Stimulated activated naive B cell treated with anti-CD40 and anti-IgM and Interleukin-4, amounts not matched to agents 10 μg/mL and 1 μg/mL and 100 μg/mL, for 72 hours (primary cell): Measurements from ENCODE around the gene CAAP1.
"Not testable (repeated sequence)": the region's sequence is repeated elsewhere in the genome, so short reads cannot be mapped to it uniquely, and the experiment has no call there.

Experiments used
- ATAC-seq, 2 donors: fragments of 150-1000 bp; cut with Tn5 transposase; replicated peaks; 2 replicates each; pipeline ENCODE4 v1.10.0; 2021; ENCODE audit warnings: moderate library complexity in 1 of 2
- DNase-seq: peaks from one replicate; pipeline ENCODE4 v3.0.0; 2021
- H3K27ac Mint-ChIP-seq: one replicate; pipeline ENCODE4 v1.8.0; 2022; ENCODE audit warnings: mild to moderate bottlenecking, mixed read lengths
- H3K27me3 Mint-ChIP-seq, 2 donors: one replicate each; pipeline ENCODE4 v1.8.0; 2022; ENCODE audit warnings: mixed read lengths in 2 of 2
- H3K36me3 Mint-ChIP-seq, 2 donors: one replicate each; pipeline ENCODE4 v1.8.0; 2022; ENCODE audit warnings: mixed read lengths in 2 of 2, mild to moderate bottlenecking in 1 of 2
- H3K4me1 Mint-ChIP-seq, 2 donors: one replicate each; pipeline ENCODE4 v1.8.0; 2022; ENCODE audit warnings: mixed read lengths in 2 of 2, mild to moderate bottlenecking in 1 of 2
- H3K4me3 Mint-ChIP-seq, 2 donors: one replicate each; pipeline ENCODE4 v1.8.0; 2022; ENCODE audit warnings: mild to moderate bottlenecking in 2 of 2, mixed read lengths in 2 of 2, moderate library complexity in 1 of 2
- H3K9me3 Mint-ChIP-seq, 2 donors: one replicate each; pipeline ENCODE4 v1.8.0; 2022; ENCODE audit warnings: mixed read lengths in 2 of 2, mild to moderate bottlenecking in 1 of 2

Gene CAAP1

DNA sequence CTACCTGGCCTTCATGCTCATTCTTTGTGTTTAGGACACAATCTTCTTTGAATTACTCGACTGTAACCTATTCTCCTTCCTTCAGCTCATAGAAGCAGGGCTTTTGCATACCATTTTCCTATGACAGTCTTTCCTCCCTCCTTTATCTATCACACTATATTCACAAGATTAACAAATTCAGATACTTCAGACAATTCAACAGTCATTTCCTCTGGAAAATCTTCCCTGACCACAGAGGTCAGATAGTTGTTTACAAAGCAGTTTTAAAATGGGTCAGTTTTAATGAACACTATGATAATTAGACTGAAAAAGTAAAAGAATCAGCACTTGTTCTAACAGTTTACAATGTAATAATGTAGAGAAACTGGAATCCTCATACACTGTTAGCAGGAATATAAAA, 4.3 kb downstream of the CAAP1 start:
- DNase-seq, result no peak
- peaks cover 6 to 14% of the 10 kb centered on the region in 2 donors for H3K36me3 Mint-ChIP-seq
- no peaks in the 10 kb centered on the region for H3K9me3 Mint-ChIP-seq
- H3K4me1 Mint-ChIP-seq, result peaks cover 19 to 44% of the 10 kb centered on the region in 2 donors
- ATAC-seq, result no peak
- H3K4me3 Mint-ChIP-seq, result no peak overlapping the region
- H3K27ac Mint-ChIP-seq, result no peak overlapping the region
- no peaks in the 10 kb centered on the region for H3K27me3 Mint-ChIP-seq

DNA sequence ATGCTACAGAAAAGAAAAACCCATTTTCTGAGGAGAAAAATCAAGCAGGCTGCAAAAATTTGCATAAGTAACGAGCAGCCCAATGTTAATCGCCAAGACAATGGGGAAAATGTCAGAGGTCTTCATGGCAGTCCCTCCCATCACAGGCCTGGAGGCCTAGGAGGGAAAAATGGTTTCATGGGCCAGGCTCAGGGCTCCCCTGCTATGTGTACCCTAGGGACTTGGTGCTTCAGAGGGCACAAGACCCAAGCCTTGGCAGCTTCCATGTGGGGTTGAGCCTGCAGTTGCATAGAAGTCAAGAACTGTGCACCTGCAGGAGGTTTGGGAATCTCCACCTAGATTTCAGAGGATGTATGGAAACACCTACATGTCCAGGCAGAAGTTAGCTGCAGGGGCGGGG, 10.4 kb downstream of the CAAP1 start:
- no peak overlapping the region for H3K27ac Mint-ChIP-seq
- H3K36me3 Mint-ChIP-seq, result peaks cover 51 to 66% of the 10 kb centered on the region in 2 donors
- H3K27me3 Mint-ChIP-seq, result no peaks in the 10 kb centered on the region
- no peak for DNase-seq
- no peak overlapping the region for H3K4me3 Mint-ChIP-seq
- ATAC-seq, result no peak
- H3K9me3 Mint-ChIP-seq, result peaks cover 12 to 15% of the 10 kb centered on the region in 2 donors
- H3K4me1 Mint-ChIP-seq, result no peaks in the 10 kb centered on the region

DNA sequence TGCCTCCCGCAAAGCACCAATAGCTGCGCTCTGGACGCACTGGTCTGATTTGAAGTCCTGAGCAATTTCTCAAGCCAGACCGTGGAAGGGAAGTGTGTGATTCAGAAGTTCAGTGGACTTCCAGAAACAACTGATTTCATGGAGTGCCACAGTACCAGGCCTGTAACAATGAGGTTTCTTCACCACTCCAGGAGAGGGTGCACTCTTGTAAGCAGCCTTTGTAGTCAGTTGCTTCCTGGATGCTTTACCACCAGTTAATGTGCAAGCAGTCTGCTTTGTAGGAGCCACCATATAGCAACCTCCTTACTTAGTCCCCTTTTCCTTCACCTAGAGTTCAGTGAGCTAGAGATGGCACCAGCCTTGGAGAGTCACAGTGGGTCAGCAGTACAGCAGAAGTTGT, 12.3 kb downstream of the CAAP1 start:
- Mint-ChIP-seq H3K27ac (no peak overlapping the region), H3K4me3 (no peak overlapping the region), H3K27me3 (no peaks in the 10 kb centered on the region), H3K4me1 (no peaks in the 10 kb centered on the region), H3K36me3 (peaks cover 51 to 70% of the 10 kb centered on the region in 2 donors), H3K9me3 (peaks cover 12 to 15% of the 10 kb centered on the region in 2 donors)
- no peak for ATAC-seq
- no peak for DNase-seq

DNA sequence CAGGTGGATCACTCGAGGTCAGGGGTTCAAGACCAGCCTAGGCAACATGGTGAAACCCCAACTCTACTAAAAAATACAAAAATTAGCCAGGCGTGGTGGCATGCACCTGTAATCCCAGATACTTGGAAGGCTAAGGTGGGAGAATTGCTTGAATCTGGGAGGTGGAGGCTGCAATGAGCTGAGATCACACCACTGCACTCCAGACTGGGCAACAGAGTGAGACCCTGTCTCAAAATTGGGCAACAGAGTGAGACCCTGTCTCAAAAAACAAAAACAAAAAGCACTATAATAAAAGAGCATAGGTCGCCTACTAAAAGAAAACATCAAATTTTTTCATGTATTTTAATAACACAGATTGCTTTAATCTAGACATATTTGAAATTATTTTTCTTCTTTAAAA, 17.4 kb downstream of the CAAP1 start:
- H3K36me3 Mint-ChIP-seq, result peaks cover 30 to 40% of the 10 kb centered on the region in 2 donors

DNA sequence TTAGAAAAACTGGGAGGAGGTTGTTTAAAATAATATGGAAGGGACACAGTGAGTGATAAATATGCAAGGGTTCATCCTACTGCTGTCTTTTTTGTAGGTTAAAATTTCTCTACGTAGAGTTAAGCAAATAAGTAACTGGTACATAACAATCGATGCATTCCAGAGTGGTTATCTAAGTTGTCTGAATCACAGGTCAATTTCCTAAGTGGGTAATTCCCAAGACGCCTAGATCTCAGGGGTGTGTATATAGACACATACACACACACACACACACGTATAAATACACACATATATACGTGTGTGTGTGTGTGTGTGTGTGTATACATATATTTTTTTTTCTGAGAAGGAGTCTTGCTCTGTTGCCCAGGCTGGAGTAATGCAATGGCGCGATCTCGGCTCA, 22.3 kb downstream of the CAAP1 start:
- H3K27me3 Mint-ChIP-seq, result no peaks in the 10 kb centered on the region
- DNase-seq, result no peak
- peaks cover 11 to 21% of the 10 kb centered on the region in 2 donors for H3K36me3 Mint-ChIP-seq
- no peak overlapping the region for H3K4me3 Mint-ChIP-seq
- no peaks in the 10 kb centered on the region for H3K4me1 Mint-ChIP-seq
- no peak overlapping the region for H3K27ac Mint-ChIP-seq
- ATAC-seq, result no peak
- no peaks in the 10 kb centered on the region for H3K9me3 Mint-ChIP-seq

More for the DNA sequence above, 17.4 kb downstream of the CAAP1 start:
- H3K4me3 Mint-ChIP-seq, H3K27ac Mint-ChIP-seq, H3K9me3 Mint-ChIP-seq, ATAC-seq, H3K27me3 Mint-ChIP-seq, H3K4me1 Mint-ChIP-seq, DNase-seq: not testable (repeated sequence)

DNA sequence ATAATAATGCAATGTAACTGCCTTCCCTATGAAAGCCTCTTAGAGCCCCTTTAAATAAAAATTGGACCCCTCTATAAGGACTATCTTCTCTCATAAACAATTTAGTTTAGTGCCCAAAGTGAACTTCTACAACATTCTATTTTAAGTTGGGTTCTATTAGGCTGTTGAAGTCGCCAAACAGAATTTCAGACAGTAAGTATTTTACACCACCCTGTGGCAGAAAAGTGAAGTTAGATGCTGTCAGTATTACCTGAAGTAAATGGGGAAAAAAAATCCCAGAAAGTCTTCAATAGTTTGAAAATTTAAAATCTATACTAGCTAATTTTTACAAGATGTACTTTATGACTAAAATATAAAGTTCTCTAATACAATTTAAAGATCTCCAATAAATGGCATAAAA, 29.5 kb downstream of the CAAP1 start:
- no peak for ATAC-seq
- H3K4me3 Mint-ChIP-seq, result no peak overlapping the region

DNA sequence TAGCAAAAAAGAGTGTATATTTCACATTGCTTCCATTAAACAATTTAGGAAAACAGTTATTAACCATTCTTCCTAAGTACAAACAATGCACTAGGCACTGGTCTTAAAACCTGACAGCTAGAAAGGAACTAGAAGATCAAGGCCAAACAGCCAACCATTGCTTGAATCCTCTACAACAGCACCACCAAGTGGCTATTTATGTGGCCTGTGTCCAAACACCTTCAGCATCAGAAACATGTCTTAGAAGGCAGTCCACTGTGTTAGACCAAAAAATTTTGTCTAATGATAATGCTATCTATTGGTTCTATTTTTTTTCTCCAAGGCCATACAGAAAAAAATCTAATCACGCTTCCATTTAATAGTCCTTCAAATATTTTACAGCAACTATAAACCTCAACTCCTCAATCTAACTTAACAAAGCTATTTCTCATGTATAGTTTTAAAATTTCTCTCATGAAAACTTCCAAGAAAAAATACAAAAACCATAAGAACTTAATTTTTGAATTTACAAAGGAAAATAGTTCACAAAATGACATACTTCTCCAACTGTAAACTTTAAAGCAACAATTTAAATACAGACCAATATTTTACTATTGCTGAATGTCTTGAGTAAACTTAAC, 36.1 kb downstream of the CAAP1 start:
- H3K4me3 Mint-ChIP-seq, result no peak overlapping the region
- H3K27me3 Mint-ChIP-seq, result no peaks in the 10 kb centered on the region
- H3K4me1 Mint-ChIP-seq, result no peaks in the 10 kb centered on the region
- peaks cover 25 to 41% of the 10 kb centered on the region in 2 donors for H3K36me3 Mint-ChIP-seq
- DNase-seq (no peak), ATAC-seq (peak in 1 of 2 donors; percentile 50)
- H3K27ac Mint-ChIP-seq, result no peak overlapping the region
- no peaks in the 10 kb centered on the region for H3K9me3 Mint-ChIP-seq

More for the DNA sequence above, 29.5 kb downstream of the CAAP1 start:
- Mint-ChIP-seq H3K27me3 (no peaks in the 10 kb centered on the region), H3K4me1 (no peaks in the 10 kb centered on the region), H3K27ac (no peak overlapping the region), H3K36me3 (peaks cover 9 to 18% of the 10 kb centered on the region in 2 donors), H3K9me3 (no peaks in the 10 kb centered on the region)
- no peak for DNase-seq

DNA sequence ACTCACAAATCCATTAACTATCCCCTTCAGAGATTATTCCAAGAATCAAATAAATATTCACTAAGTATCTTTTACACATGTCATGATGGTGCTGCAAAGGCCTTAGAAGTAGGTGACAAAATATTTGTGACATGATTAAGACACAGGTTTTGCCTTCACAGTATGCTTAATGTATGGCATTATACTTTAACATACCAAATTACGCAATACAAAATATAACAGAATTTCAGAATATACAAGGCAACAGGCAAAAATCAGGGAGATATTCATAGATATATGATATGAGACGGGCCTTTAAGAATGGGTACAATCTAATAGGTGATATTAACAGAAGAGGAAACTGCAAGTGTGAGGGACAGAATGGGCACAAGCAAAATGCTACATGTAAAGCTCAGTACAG, 41.6 kb downstream of the CAAP1 start:
- H3K4me1 Mint-ChIP-seq, result no peaks in the 10 kb centered on the region
- peaks cover 14 to 42% of the 10 kb centered on the region in 2 donors for H3K36me3 Mint-ChIP-seq

DNA sequence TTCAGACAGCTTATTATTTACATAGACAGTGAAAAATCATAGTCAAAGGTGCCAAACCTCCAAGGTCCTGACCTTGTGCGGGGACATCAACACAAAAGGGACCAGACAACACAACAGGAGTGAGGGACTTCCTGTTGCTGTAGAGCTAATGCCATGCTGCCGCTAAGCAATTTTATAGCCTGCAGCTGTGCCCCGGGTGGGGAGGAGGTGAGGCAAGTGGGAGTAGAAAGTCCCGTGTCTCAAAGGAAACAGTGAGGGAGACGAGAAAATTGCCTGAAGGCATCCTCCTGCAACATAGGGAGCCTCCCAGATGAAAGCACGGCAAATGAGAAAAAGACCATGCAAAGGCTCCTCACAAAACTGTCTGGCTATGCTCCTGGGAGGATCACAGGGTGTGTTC, 58.8 kb downstream of the CAAP1 start:
- ATAC-seq, result no peak
- no peak overlapping the region for H3K4me3 Mint-ChIP-seq
- no peak for DNase-seq
- peaks cover 9 to 13% of the 10 kb centered on the region in 2 donors for H3K36me3 Mint-ChIP-seq
- no peaks in the 10 kb centered on the region for H3K27me3 Mint-ChIP-seq
- H3K27ac Mint-ChIP-seq, result no peak overlapping the region
- H3K4me1 Mint-ChIP-seq, result peaks cover 0 to 4% of the 10 kb centered on the region in 2 donors
- peaks cover 0 to 3% of the 10 kb centered on the region in 2 donors for H3K9me3 Mint-ChIP-seq

More for the DNA sequence above, 41.6 kb downstream of the CAAP1 start:
- H3K27ac Mint-ChIP-seq, result no peak overlapping the region
- H3K4me3 Mint-ChIP-seq, result no peak overlapping the region
- no peaks in the 10 kb centered on the region for H3K27me3 Mint-ChIP-seq
- no peak for ATAC-seq
- H3K9me3 Mint-ChIP-seq, result no peaks in the 10 kb centered on the region
- DNase-seq, result no peak

DNA sequence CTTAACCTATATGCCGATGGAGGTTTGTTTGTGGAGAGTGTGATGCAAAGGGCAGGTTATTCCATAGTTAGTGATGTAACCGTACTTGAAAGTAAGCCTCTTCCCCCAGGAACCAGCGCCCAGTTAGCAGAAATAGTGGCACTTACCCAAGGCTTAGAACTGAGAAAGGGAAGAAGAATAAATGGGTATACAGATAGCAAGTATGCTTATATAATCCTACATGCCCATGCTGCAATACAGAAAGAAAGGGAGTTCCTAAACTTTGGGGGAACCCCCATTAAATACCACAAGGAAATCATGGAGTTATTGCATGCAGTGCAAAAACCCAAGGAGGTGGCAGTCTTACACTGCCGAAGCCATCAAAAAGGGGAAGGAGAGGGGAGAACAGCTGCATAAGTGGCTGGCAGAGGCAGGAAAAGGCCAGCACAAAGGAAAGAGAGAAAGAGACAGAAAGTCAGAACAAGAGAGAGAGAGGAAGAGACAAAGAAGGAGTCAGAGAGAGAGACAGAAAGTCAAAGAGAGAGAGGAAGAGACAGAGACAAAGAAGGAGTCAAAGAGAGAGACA, 64.1 kb downstream of the CAAP1 start:
- not testable (repeated sequence) for H3K27me3 Mint-ChIP-seq, H3K4me3 Mint-ChIP-seq, H3K4me1 Mint-ChIP-seq, DNase-seq, H3K27ac Mint-ChIP-seq, ATAC-seq, H3K9me3 Mint-ChIP-seq, H3K36me3 Mint-ChIP-seq

DNA sequence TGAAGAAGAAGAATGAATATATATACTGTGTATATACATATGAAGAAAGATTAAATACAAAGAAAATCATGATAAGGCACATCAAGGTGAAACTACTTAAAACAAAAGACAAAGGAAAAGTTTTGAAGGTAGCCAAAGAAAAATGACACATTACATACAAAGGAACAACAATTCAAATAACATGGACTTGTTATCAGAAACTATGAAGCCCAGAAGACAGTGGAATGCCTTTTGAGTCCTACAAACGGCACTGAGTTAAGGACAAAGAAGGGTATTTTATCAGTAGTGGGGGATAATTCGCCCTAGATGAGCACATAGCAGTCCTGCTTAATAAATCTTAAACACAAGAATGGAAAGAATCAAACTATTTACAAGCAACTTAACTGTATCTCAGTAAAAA, 77.8 kb downstream of the CAAP1 start:
- no peak overlapping the region for H3K27ac Mint-ChIP-seq
- H3K4me1 Mint-ChIP-seq, result no peaks in the 10 kb centered on the region
- H3K36me3 Mint-ChIP-seq, result no peaks in the 10 kb centered on the region

DNA sequence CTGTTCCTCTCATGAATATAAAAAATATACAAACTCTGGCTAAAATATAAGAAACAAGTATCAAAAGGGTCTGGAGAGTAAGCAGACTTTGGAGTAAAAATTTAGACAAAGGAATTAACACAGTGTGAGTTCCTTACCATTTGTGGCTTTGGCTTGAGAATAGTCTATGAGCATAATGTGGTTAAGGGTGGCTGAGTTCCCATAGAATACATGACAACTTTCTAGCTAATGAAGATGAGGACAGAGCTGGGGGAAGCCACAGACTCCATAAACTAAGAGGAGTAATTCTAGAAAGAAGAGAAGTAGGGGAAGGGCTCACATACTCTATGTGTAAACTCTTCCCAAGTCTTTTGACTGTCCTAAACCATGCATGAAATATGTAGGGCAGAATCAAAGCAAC, 79.4 kb downstream of the CAAP1 start:
- no peak for DNase-seq
- H3K27me3 Mint-ChIP-seq, result peaks cover 4 to 11% of the 10 kb centered on the region in 2 donors
- no peak overlapping the region for H3K4me3 Mint-ChIP-seq
- H3K4me1 Mint-ChIP-seq, result no peaks in the 10 kb centered on the region
- peaks cover 0 to 1% of the 10 kb centered on the region in 2 donors for H3K9me3 Mint-ChIP-seq
- H3K27ac Mint-ChIP-seq, result no peak overlapping the region
- ATAC-seq, result no peak
- H3K36me3 Mint-ChIP-seq, result no peaks in the 10 kb centered on the region

More for the DNA sequence above, 77.8 kb downstream of the CAAP1 start:
- Mint-ChIP-seq H3K9me3 (peaks cover 0 to 1% of the 10 kb centered on the region in 2 donors), H3K4me3 (no peak overlapping the region), H3K27me3 (peaks cover 4 to 11% of the 10 kb centered on the region in 2 donors)
- ATAC-seq, result no peak
- no peak for DNase-seq

DNA sequence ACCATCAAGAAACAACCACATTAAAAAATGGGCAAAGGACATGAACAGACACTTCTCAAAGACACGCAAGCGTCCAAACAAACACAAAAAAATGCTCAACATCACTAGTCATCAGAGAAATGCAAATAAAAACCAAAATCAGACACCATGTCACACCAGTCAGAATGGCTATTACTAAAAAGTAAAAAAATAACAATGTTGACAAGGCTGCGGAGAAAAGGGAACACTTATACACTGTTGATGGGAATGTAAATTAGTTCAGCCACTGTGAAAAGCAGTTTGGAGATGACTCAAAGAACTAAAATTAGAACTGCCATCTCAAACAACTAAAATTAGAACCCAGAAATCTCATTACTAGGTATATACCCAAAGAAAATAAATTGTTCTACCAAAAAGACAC, 80.4 kb downstream of the CAAP1 start:
- Mint-ChIP-seq H3K4me3 (no peak overlapping the region), H3K27me3 (peaks cover 4 to 14% of the 10 kb centered on the region in 2 donors), H3K4me1 (no peaks in the 10 kb centered on the region), H3K36me3 (no peaks in the 10 kb centered on the region), H3K27ac (no peak overlapping the region), H3K9me3 (peaks cover 0 to 1% of the 10 kb centered on the region in 2 donors)
- ATAC-seq (no peak), DNase-seq (no peak)

DNA sequence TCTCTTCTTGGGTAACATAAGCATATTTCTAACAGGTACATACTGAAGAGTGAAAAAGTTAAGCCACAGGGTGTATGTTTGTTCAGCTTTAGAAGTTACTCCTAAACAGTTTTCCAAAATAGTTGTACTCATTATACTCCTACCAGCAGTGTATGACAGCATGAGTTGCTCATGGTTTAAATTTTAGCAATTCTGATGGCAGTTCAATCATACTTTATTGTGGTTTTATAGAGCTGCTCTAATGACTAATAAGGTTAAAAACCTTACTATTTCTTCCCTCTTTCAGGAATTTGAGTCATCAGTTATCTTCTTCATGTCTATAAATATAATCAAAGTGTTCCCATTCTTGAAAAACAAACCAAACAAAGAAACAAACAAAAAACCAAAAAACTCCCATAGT, 81.5 kb downstream of the CAAP1 start:
- H3K9me3 Mint-ChIP-seq, result peaks cover 0 to 1% of the 10 kb centered on the region in 2 donors

DNA sequence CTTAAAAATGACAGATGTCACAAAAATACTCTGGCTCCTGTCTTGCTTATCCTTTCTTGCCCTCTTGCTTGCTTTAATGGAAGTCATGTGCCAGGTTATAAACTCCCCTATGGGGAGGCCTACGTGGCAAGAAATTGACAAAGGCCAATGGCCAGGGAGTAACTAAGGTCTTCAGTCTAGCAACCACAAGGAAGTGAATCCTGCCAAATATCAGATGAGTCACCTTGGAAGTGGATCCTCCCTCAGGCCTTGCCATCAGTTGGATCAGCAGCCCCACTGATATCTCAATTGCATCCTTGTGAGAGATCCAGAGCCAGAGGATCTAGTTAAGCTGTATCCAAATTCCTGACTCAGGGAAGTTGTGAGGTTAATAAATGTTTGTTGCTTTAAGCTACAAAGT, 82.8 kb downstream of the CAAP1 start:
- Mint-ChIP-seq H3K36me3 (no peaks in the 10 kb centered on the region), H3K27ac (no peak overlapping the region), H3K4me1 (no peaks in the 10 kb centered on the region), H3K9me3 (peaks cover 0 to 1% of the 10 kb centered on the region in 2 donors), H3K27me3 (peaks cover 4 to 17% of the 10 kb centered on the region in 2 donors), H3K4me3 (no peak overlapping the region)
- no peak for DNase-seq
- no peak for ATAC-seq

More for the DNA sequence above, 81.5 kb downstream of the CAAP1 start:
- Mint-ChIP-seq H3K36me3 (no peaks in the 10 kb centered on the region), H3K27ac (no peak overlapping the region), H3K4me3 (no peak overlapping the region), H3K27me3 (peaks cover 4 to 17% of the 10 kb centered on the region in 2 donors), H3K4me1 (no peaks in the 10 kb centered on the region)
- no peak for DNase-seq
- no peak for ATAC-seq
